Liver (tissue), 3 donors: ENCODE measurements around the gene CBFA2T2.

ENCODE experiments used
- ATF3 ChIP-seq: IDR thresholded peaks from 2 replicates; pipeline ENCODE4 v1.6.1; 2016; ENCODE audit warnings: antibody characterized with exemption
- CTCF ChIP-seq: fragments of 150-350 bp; IDR thresholded peaks from 2 replicates; pipeline ENCODE4 v1.5.1; 2017; ENCODE audit warnings: improper control_type of control experiment, low read depth, low read length; ENCODE audit not compliant: missing input control
- REST ChIP-seq: IDR thresholded peaks from 2 replicates; pipeline ENCODE4 v1.6.1; 2016; ENCODE audit warnings: antibody characterized with exemption, mild to moderate bottlenecking
- RXRA ChIP-seq, 2 donors: IDR thresholded peaks; 2 replicates each; pipeline ENCODE4 v1.6.1; 2017 to 2018; ENCODE audit warnings: antibody characterized with exemption in 2 of 2, mild to moderate bottlenecking in 1 of 2
- donor health status: healthy.
- donor health status: healthy.

GRCh38 chr20:33501000-33501399 lies 11.1 kb downstream of the CBFA2T2 start:
- TF ChIP-seq CTCF (no peak), REST (no peak), RXRA (IDR thresholded peaks at IDR 0.05) (no peak), ATF3 (no peak)
